ENCODE data around the gene UNC13C. TPM values are rescaled to one million over a fixed set of nuclear protein-coding genes. Genes with fewer than 3 reads are reported as not detected.

The UNC13C gene
- polyA plus RNA-seq, 1 of the 3 experiments (the other 2 are of a cell fraction): not detected

GRCh38 chr15:54636147-54636546, 657.9 kb downstream of the UNC13C start:
- no peak for DNase-seq
- no peak overlapping the region for H3K4me3 ChIP-seq (ENCODE audit: low read depth in 2 of 2, low read length in 1 of 2)
- no peak overlapping the region for H3K4me2 ChIP-seq
- TF ChIP-seq FOXM1 (IDR thresholded peaks at IDR 0.05; ENCODE audit: low read depth): no peak
- TF ChIP-seq TEAD4 (IDR thresholded peaks at IDR 0.05; ENCODE audit: borderline replicate concordance, insufficient read depth): no peak
- TF ChIP-seq GATA2 (CRISPR knock-in tag; IDR thresholded peaks at IDR 0.05): no peak
- no peak for TF ChIP-seq TAF1 (IDR thresholded peaks at IDR 0.05; ENCODE audit: borderline replicate concordance, low read depth, low read length)
- no peak for TF ChIP-seq USF1 (IDR thresholded peaks at IDR 0.05; ENCODE audit: borderline replicate concordance, low read depth)
- no peak for TF ChIP-seq CHD2 (IDR thresholded peaks at IDR 0.05; ENCODE audit: low read length, partially characterized antibody)
- TF ChIP-seq IRF3 (IDR thresholded peaks at IDR 0.05; ENCODE audit: low read depth, low read length): no peak
- no peak for TF ChIP-seq EZH2phosphoT487 (IDR thresholded peaks at IDR 0.05; ENCODE audit: borderline replicate concordance, low read depth)
- no peak for TF ChIP-seq TCF12 (IDR thresholded peaks at IDR 0.05)
- no peak for TF ChIP-seq MEF2A (IDR thresholded peaks at IDR 0.05; ENCODE audit: borderline replicate concordance, low read depth)
- TF ChIP-seq JUND (IDR thresholded peaks at IDR 0.05): no peak
- WGBS (ENCODE audit: low lambda C conversion rate): 47% methylated on average over 3 of the region's 4 CpGs
- H3K9me3 ChIP-seq: no peaks in the 10 kb centered on the region
- no peak overlapping the region for H3K9ac ChIP-seq
- no peaks in the 10 kb centered on the region for H3K27me3 ChIP-seq (ENCODE audit: insufficient read depth)
- no peaks in the 10 kb centered on the region for H3F3A ChIP-seq (replicated peaks; ENCODE audit: insufficient read depth)
- no peaks in the 10 kb centered on the region for H3K4me1 ChIP-seq (ENCODE audit: control insufficient read depth in 1 of 2, insufficient read depth in 2 of 2, low read depth in 1 of 2, low read length in 1 of 2)
- H4K20me1 ChIP-seq (ENCODE audit: insufficient read depth): no peaks in the 10 kb centered on the region
- H3K27ac ChIP-seq (ENCODE audit: low read depth in 2 of 2, low read length in 1 of 2): no peak overlapping the region
- H3K79me2 ChIP-seq (ENCODE audit: insufficient read depth): no peaks in the 10 kb centered on the region
- no peaks in the 10 kb centered on the region for H3K9me2 ChIP-seq
- ChIA-PET CTCF (no interaction called here), POLR2A (no interaction called here)
- H2AFZ ChIP-seq (ENCODE audit: low read depth): no peak overlapping the region
- H3K36me3 ChIP-seq (replicated peaks in 1 of 2; ENCODE audit: control insufficient read depth in 1 of 2, insufficient read depth in 2 of 2, low read length in 1 of 2): no peaks in the 10 kb centered on the region

- no peaks in the 10 kb centered on the region for H3K9me3 ChIP-seq
- H3F3A ChIP-seq (replicated peaks; ENCODE audit: insufficient read depth): no peaks in the 10 kb centered on the region
- no peaks in the 10 kb centered on the region for H4K20me1 ChIP-seq (ENCODE audit: insufficient read depth)
- H3K4me1 ChIP-seq (ENCODE audit: control insufficient read depth in 1 of 2, insufficient read depth in 2 of 2, low read depth in 1 of 2, low read length in 1 of 2): no peaks in the 10 kb centered on the region
- ChIA-PET CTCF (interaction anchor here (1.4 kb wide), 1 partner anchor 23 kb away, joined by 3 read pairs; no protein-coding TSS in a partner anchor), POLR2A (no interaction called here)
- H2AFZ ChIP-seq (ENCODE audit: low read depth): no peak overlapping the region
- DNase-seq: no peak
- TF ChIP-seq GATA2 (CRISPR knock-in tag; IDR thresholded peaks at IDR 0.05) (no peak), NRF1 (IDR thresholded peaks at IDR 0.05; ENCODE audit: low read depth, low read length) (no peak), TEAD4 (IDR thresholded peaks at IDR 0.05; ENCODE audit: borderline replicate concordance, insufficient read depth) (no peak), RXRA (IDR thresholded peaks at IDR 0.05; ENCODE audit: borderline replicate concordance, low read depth) (no peak), FOXM1 (IDR thresholded peaks at IDR 0.05; ENCODE audit: low read depth) (no peak), CHD2 (IDR thresholded peaks at IDR 0.05; ENCODE audit: low read length, partially characterized antibody) (no peak), SMC3 (IDR thresholded peaks at IDR 0.05; ENCODE audit: low read depth, low read length) (no peak), SIN3A (IDR thresholded peaks at IDR 0.05; ENCODE audit: borderline replicate concordance, low read depth, low read length) (no peak), MXI1 (IDR thresholded peaks at IDR 0.05; ENCODE audit: low read depth, low read length) (no peak), MAX (IDR thresholded peaks at IDR 0.05; ENCODE audit: low read depth) (no peak), GABPA (IDR thresholded peaks at IDR 0.05; ENCODE audit: low read depth) (no peak), IRF3 (IDR thresholded peaks at IDR 0.05; ENCODE audit: low read depth, low read length) (no peak), USF1 (IDR thresholded peaks at IDR 0.05; ENCODE audit: borderline replicate concordance, low read depth) (no peak), REST (IDR thresholded peaks at IDR 0.05; ENCODE audit: low read depth, low read length) (no peak)
- no peak overlapping the region for H3K9ac ChIP-seq
- H3K36me3 ChIP-seq (replicated peaks in 1 of 2; ENCODE audit: control insufficient read depth in 1 of 2, insufficient read depth in 2 of 2, low read length in 1 of 2): no peaks in the 10 kb centered on the region
- no peak overlapping the region for H3K4me2 ChIP-seq
- no peaks in the 10 kb centered on the region for H3K27me3 ChIP-seq (ENCODE audit: insufficient read depth)
- H3K4me3 ChIP-seq (ENCODE audit: low read depth in 2 of 2, low read length in 1 of 2): no peak overlapping the region
- no peaks in the 10 kb centered on the region for H3K9me2 ChIP-seq
- no peak overlapping the region for H3K27ac ChIP-seq (ENCODE audit: low read depth in 2 of 2, low read length in 1 of 2)
- no peaks in the 10 kb centered on the region for H3K79me2 ChIP-seq (ENCODE audit: insufficient read depth)
These were observed 660.4 kb downstream of the UNC13C start for GRCh38 chr15:54638666-54639065.
